Measurements from ENCODE around the gene SDF4.

DNA sequence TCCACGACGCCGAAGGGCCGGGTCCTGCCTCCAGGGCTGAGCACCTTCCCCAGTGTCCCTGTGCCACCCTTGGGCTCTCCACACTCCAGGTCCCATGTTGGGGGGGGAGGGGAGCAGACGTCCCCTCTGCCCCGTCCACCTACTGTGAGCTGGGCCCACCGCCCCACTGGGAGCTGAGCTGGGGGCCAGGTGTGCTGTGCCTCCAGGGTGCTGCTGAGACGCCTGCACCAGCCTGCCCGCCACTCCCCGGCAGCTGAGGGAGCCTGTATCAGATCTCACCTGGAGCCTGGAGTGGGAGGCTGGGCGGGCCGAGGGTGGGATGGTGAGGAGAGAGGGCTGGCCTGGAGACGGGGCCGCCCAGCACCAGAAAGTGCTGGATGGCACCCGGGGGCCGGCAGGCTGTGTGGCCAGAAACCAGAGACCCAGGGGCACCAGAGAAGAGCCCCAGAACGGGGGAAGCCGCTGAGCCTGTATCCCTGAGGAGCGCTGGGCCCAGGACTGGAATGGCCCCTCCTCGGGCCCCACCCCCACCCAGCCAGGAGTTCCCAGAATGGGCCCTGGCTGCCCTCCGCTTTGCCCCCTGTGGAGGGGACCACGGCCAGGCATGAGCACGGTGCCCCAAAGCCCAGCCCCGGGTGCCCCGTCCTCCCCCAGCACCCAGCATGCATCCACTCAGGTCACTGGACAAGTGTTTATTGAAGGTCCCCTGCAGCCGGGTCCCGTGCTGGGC, 28.8 kb downstream of the SDF4 start:
- TF ChIP-seq CTCF (IDR thresholded peaks at IDR 0.05; ENCODE audit: insufficient read depth, low read length, poor library complexity, severe bottlenecking) (no peak), EZH2phosphoT487 (conservative IDR thresholded peaks at IDR 0.05; ENCODE audit: low read length) (no peak)

Data from SU-DHL-6 (cell line).